H1 (cell line): ENCODE data around the gene CNN3. TPM values are rescaled to one million over a fixed set of nuclear protein-coding genes. Genes with fewer than 3 reads are reported as not detected.

ENCODE experiments used
- CTCF ChIA-PET: fragments of 300-600 bp; sonication (Branson Sonifier 250); formaldehyde crosslinking; loops from one replicate; lab custom pipeline; 2021; ENCODE audit not compliant: partially characterized antibody; lab: Charles Lee
- POLR2A ChIA-PET: fragments of 300-600 bp; sonication (Branson Sonifier 250); formaldehyde crosslinking; loops from one replicate; lab custom pipeline; 2021; ENCODE audit warnings: inconsistent platforms; ENCODE audit not compliant: partially characterized antibody; lab: Charles Lee
- DNase-seq, 2 experiments: peaks; one replicate each; pipeline versions ENCODE4 v3.0.0 to v3.0.0-alpha.2; 2010 to 2022; ENCODE audit warnings: low spot score in 2 of 2, low read depth in 1 of 2, mixed read lengths in 1 of 2
- FAIRE-seq: peaks from 2 replicates; lab custom pipeline; 2011; peaks lifted over from hg19 to GRCh38; lab: Jason Lieb, UNC
- H2AFZ ChIP-seq: 2 replicates; pipeline ENCODE4 v1.8.1; 2012; ENCODE audit warnings: low read length, inconsistent platforms
- H2AK5ac ChIP-seq: 2 replicates; pipeline ENCODE4 v1.6.1; 2013; ENCODE audit warnings: low read depth, low read length
- H2BK120ac ChIP-seq: replicated peaks from 2 replicates; pipeline ENCODE3; 2013; ENCODE audit warnings: low read depth, low read length, inconsistent platforms
- H2BK12ac ChIP-seq: 2 replicates; pipeline ENCODE4 v1.6.1; 2013; ENCODE audit warnings: low read depth, low read length
- H2BK15ac ChIP-seq: 2 replicates; pipeline ENCODE4 v1.6.1; 2013; ENCODE audit warnings: low read length
- H2BK20ac ChIP-seq: 2 replicates; pipeline ENCODE4 v1.6.1; 2013; ENCODE audit warnings: low read length
- H2BK5ac ChIP-seq: 2 replicates; pipeline ENCODE4 v1.6.1; 2013; ENCODE audit warnings: low read depth, low read length
- H3K14ac ChIP-seq: 2 replicates; pipeline ENCODE4 v1.6.1; 2013; ENCODE audit warnings: inconsistent platforms; ENCODE audit not compliant: insufficient read length
- H3K18ac ChIP-seq: 2 replicates; pipeline ENCODE4 v1.6.1; 2013; ENCODE audit warnings: low read length; ENCODE audit errors: extremely low read depth
- H3K23ac ChIP-seq: 2 replicates; pipeline ENCODE4 v1.6.1; 2013; ENCODE audit warnings: inconsistent platforms; ENCODE audit not compliant: insufficient read length
- H3K23me2 ChIP-seq: 2 replicates; pipeline ENCODE4 v1.6.1; 2013; ENCODE audit warnings: low read depth, low read length
- H3K27ac ChIP-seq: 2 replicates; pipeline ENCODE4 v1.6.1; 2011; ENCODE audit warnings: low read depth, low read length, inconsistent platforms
- H3K27me3 ChIP-seq, 4 experiments: replicated peaks in 1 of 4; 1 replicate in 1 of 4; 2 replicates in 3 of 4; pipeline versions ENCODE4 v1.6.1 to v1.8.1; 2011 to 2013; ENCODE audit warnings: low read length in 3 of 4, mild to moderate bottlenecking in 3 of 4, inconsistent platforms in 2 of 4, mixed read lengths in 2 of 4, moderate library complexity in 1 of 4; ENCODE audit not compliant: control insufficient read depth in 3 of 4, insufficient read depth in 3 of 4; ENCODE audit errors: extremely low read depth in 1 of 4
- H3K36me3 ChIP-seq, 4 experiments: 2 replicates each; pipeline versions ENCODE4 v1.6.1 to v1.8.1; 2011 to 2013; ENCODE audit warnings: mild to moderate bottlenecking in 4 of 4, low read length in 3 of 4, moderate library complexity in 2 of 4, control low read depth in 1 of 4, inconsistent platforms in 1 of 4; ENCODE audit not compliant: insufficient read depth in 4 of 4, control insufficient read depth in 2 of 4
- H3K4ac ChIP-seq: replicated peaks from 2 replicates; pipeline ENCODE3; 2013; ENCODE audit warnings: low read length, low read depth, mixed read lengths, inconsistent platforms; ENCODE audit not compliant: insufficient read length
- H3K4me1 ChIP-seq, 4 experiments: replicated peaks in 1 of 4; 1 replicate in 1 of 4; 2 replicates in 3 of 4; pipeline versions ENCODE4 v1.6.1 to v1.8.1; 2011 to 2013; ENCODE audit warnings: low read length in 3 of 4, inconsistent platforms in 2 of 4, mixed read lengths in 1 of 4; ENCODE audit not compliant: insufficient read depth in 4 of 4, control insufficient read depth in 3 of 4
- H3K4me2 ChIP-seq, 2 experiments: 2 replicates each; pipeline versions ENCODE4 v1.6.1 to v1.8.1; 2011 to 2013; ENCODE audit warnings: low read depth in 2 of 2, low read length in 2 of 2, control low read depth in 1 of 2, inconsistent platforms in 1 of 2, mild to moderate bottlenecking in 1 of 2; ENCODE audit not compliant: insufficient read depth in 1 of 2
- H3K4me3 ChIP-seq, 4 experiments: fragments of 200-600, 300-600 bp in 1 of 4; sonication (generic), shearing (Covaris generic), sonication (Bioruptor Twin) in 1 of 4; 2 replicates each; pipeline versions ENCODE4 v1.5.1 to v1.8.1; 2011 to 2016; ENCODE audit warnings: low read length in 4 of 4, low read depth in 3 of 4, control low read depth in 2 of 4, inconsistent platforms in 2 of 4, mild to moderate bottlenecking in 2 of 4, mixed read lengths in 1 of 4, moderate library complexity in 1 of 4; ENCODE audit not compliant: insufficient read depth in 2 of 4; ENCODE audit errors: extremely low read depth in 1 of 4
- H3K56ac ChIP-seq: replicated peaks from 2 replicates; pipeline ENCODE3; 2013; ENCODE audit warnings: low read depth, mild to moderate bottlenecking, mixed read lengths, low read length, inconsistent platforms; ENCODE audit not compliant: insufficient read length
- H3K79me1 ChIP-seq: 2 replicates; pipeline ENCODE4 v1.6.1; 2013; ENCODE audit warnings: low read depth, low read length, control low read depth
- H3K79me2 ChIP-seq, 2 experiments: 2 replicates each; pipeline versions ENCODE4 v1.6.1 to v1.8.1; 2012 to 2013; ENCODE audit warnings: low read length in 2 of 2, mild to moderate bottlenecking in 2 of 2, inconsistent platforms in 1 of 2; ENCODE audit not compliant: insufficient read depth in 2 of 2, control insufficient read depth in 1 of 2
- H3K9ac ChIP-seq, 4 experiments: replicated peaks in 1 of 4; 1 replicate in 1 of 4; 2 replicates in 3 of 4; pipeline versions ENCODE4 v1.6.1 to v1.8.1; 2011 to 2013; ENCODE audit warnings: low read depth in 3 of 4, low read length in 3 of 4, control low read depth in 2 of 4, mild to moderate bottlenecking in 2 of 4, moderate library complexity in 2 of 4, inconsistent platforms in 1 of 4; ENCODE audit errors: extremely low read depth in 1 of 4
- H3K9me3 ChIP-seq, 2 experiments: 2 replicates each; pipeline versions ENCODE4 v1.6.1 to v1.8.1; 2012 to 2013; ENCODE audit warnings: mild to moderate bottlenecking in 2 of 2, moderate library complexity in 2 of 2, control low read depth in 1 of 2, inconsistent platforms in 1 of 2, low read depth in 1 of 2, low read length in 1 of 2, mixed read lengths in 1 of 2; ENCODE audit not compliant: insufficient read depth in 2 of 2
- H4K20me1 ChIP-seq, 2 experiments: replicated peaks in 1 of 2; 2 replicates each; pipeline versions ENCODE3 to v1.8.1; 2011 to 2013; ENCODE audit warnings: inconsistent platforms in 2 of 2, low read length in 2 of 2, mild to moderate bottlenecking in 1 of 2; ENCODE audit not compliant: insufficient read depth in 2 of 2, control insufficient read depth in 1 of 2
- H4K5ac ChIP-seq: 2 replicates; pipeline ENCODE4 v1.6.1; 2013; ENCODE audit warnings: low read length, low read depth, mixed read lengths, inconsistent platforms; ENCODE audit not compliant: insufficient read length
- H4K8ac ChIP-seq: 2 replicates; pipeline ENCODE4 v1.8.0; 2013; ENCODE audit warnings: mild to moderate bottlenecking, moderate library complexity, low read length, inconsistent platforms; ENCODE audit not compliant: insufficient read depth; ENCODE audit errors: extremely low read depth
- H4K91ac ChIP-seq: replicated peaks from 2 replicates; pipeline ENCODE3; 2013; ENCODE audit warnings: low read length, mixed read lengths, inconsistent platforms; ENCODE audit not compliant: insufficient read length
- CHD1 ChIP-seq: IDR thresholded peaks from 2 replicates; pipeline ENCODE4 v1.6.1; 2012; ENCODE audit warnings: low read depth, low read length, improper control_type of control experiment
- JUND ChIP-seq: IDR thresholded peaks from 2 replicates; pipeline ENCODE4 v1.6.1; 2011; ENCODE audit warnings: mild to moderate bottlenecking, improper control_type of control experiment, low read length
- KDM5A ChIP-seq: fragments of 200-600 bp; IDR thresholded peaks from 2 replicates; pipeline ENCODE4 v1.7.1; 2012; ENCODE audit warnings: mild to moderate bottlenecking, low read length, inconsistent platforms, mixed read lengths
- TAF1 ChIP-seq: IDR thresholded peaks from 2 replicates; pipeline ENCODE4 v1.6.1; 2011; ENCODE audit warnings: mild to moderate bottlenecking, low read depth, low read length
- USF2 ChIP-seq: IDR thresholded peaks from 2 replicates; pipeline ENCODE4 v1.6.1; 2011; ENCODE audit warnings: low read length, improper control_type of control experiment
- YY1 ChIP-seq: IDR thresholded peaks from 2 replicates; pipeline ENCODE4 v1.6.1; 2011; ENCODE audit warnings: low read depth, mild to moderate bottlenecking, low read length
- WGBS, 2 experiments: shearing (Covaris generic) in 1 of 2; methylation state at CpG; one replicate each; pipeline versions ENCODE4 v1.1.6 to v1.1.7; 2013 to 2015; ENCODE audit warnings: low lambda C conversion rate in 2 of 2, mixed read lengths in 2 of 2, inconsistent platforms in 1 of 2, low coverage in 1 of 2, missing lambda C conversion rate in 1 of 2; ENCODE audit not compliant: insufficient replicate concordance in 2 of 2, insufficient coverage in 1 of 2, insufficient read length in 1 of 2; ENCODE audit errors: extremely low coverage in 1 of 2, missing lambda C conversion rate in 1 of 2; 5-methylcytosine and 5-hydroxymethylcytosine counted together
- polyA plus RNA-seq, 7 experiments: library from polyadenylated mRNA; depleted of rRNA in 3 of 7; stranded (reverse) in 5 of 7; unstranded in 2 of 7; fragments of >200 nt in 5 of 7; fragments of 200-250 nt in 2 of 7; gene quantifications; 1 replicate in 5 of 7; 2 replicates in 1 of 7; 4 replicates in 1 of 7; pipeline versions ENCODE4 v1.2.1 to v1.2.3, GENCODE V29; 2011 to 2013; ENCODE audit warnings: missing spikeins in 2 of 7, mixed read lengths in 2 of 7
- total RNA-seq: library from RNA; stranded (reverse); fragmentation: NEBNext Ultra II Directional; extraction: Animal tissue kit (Norgen Biotek cat#: 25700); gene quantifications from 2 replicates; pipeline ENCODE4 v1.2.1, GENCODE V29; 2021

CNN3 gene
- total and polyA plus RNA-seq, 2 of the 8 experiments (the other 6 are each of a cell fraction or from before 2014, with no cell fraction given) = 134 to 266 TPM

GRCh38 chr1:94940738-94941137, 13.8 kb upstream of the CNN3 start:
- no peaks in the 10 kb centered on the region for H3K36me3 ChIP-seq
- 87% methylated on average over 3 of the region's 3 CpGs; no CpG with 5 or more reads in 1 of the 2 experiments for WGBS, 2 experiments
- H4K91ac ChIP-seq = no peak overlapping the region
- H3K27me3 ChIP-seq = no peaks in the 10 kb centered on the region
- ChIA-PET POLR2A (interaction anchor here (0.9 to 1.2 kb wide), 2 partner anchors 13 to 16 kb away, joined by 3 read pairs; no protein-coding TSS in a partner anchor), CTCF (interaction anchor here (1.1 kb wide), 1 partner anchor 31 kb away, joined by 5 read pairs; no protein-coding TSS in a partner anchor)
- FAIRE-seq (no peak), DNase-seq (no peak)
- no peaks in the 10 kb centered on the region for H4K20me1 ChIP-seq
- H3K27ac ChIP-seq = no peak overlapping the region
- H2BK15ac ChIP-seq = no peak overlapping the region
- no peak overlapping the region for H2AFZ ChIP-seq
- H2BK120ac ChIP-seq = no peak overlapping the region
- H3K79me1 ChIP-seq = no peaks in the 10 kb centered on the region
- no peak overlapping the region for H3K14ac ChIP-seq
- H3K23ac ChIP-seq = no peak overlapping the region
- H4K5ac ChIP-seq = no peak overlapping the region
- H3K9me3 ChIP-seq = no peaks in the 10 kb centered on the region
- H3K9ac ChIP-seq = no peak overlapping the region
- H3K4me2 ChIP-seq = no peak overlapping the region
- H3K23me2 ChIP-seq = no peaks in the 10 kb centered on the region
- no peak overlapping the region for H3K18ac ChIP-seq
- H2AK5ac ChIP-seq = no peak overlapping the region
- no peak overlapping the region for H2BK5ac ChIP-seq
- H4K8ac ChIP-seq = no peak overlapping the region
- H3K4ac ChIP-seq = no peak overlapping the region
- no peak overlapping the region for H2BK12ac ChIP-seq
- no peak overlapping the region for H3K4me3 ChIP-seq
- H2BK20ac ChIP-seq = no peak overlapping the region
- H3K79me2 ChIP-seq = no peaks in the 10 kb centered on the region
- no peak overlapping the region for H3K56ac ChIP-seq
- H3K4me1 ChIP-seq = peaks cover 2 to 12% (median 10%) of the 10 kb centered on the region in 4 experiments; a peak in 4 of 7 replicates
- TF ChIP-seq KDM5A = no peak
- TF ChIP-seq USF2 = no peak
- no peak for TF ChIP-seq YY1
- no peak for TF ChIP-seq TAF1
- TF ChIP-seq JUND = no peak
- no peak for TF ChIP-seq CHD1
